Progenitor cell of endocrine pancreas (in vitro differentiated cells): ENCODE data around the gene FOS. TPM values are rescaled to one million over a fixed set of nuclear protein-coding genes. Genes with fewer than 3 reads are reported as not detected.

Source experiments
- DNase-seq: peaks from one replicate; pipeline ENCODE4 v3.0.0; 2021; ENCODE audit warnings: low spot score; ENCODE audit not compliant: unreplicated experiment
- H3K27ac Mint-ChIP-seq: 2 replicates; pipeline ENCODE4 v1.8.0; 2021; ENCODE audit warnings: mild to moderate bottlenecking, moderate library complexity, mixed read lengths
- H3K27me3 Mint-ChIP-seq: 2 replicates; pipeline ENCODE4 v1.8.0; 2021; ENCODE audit warnings: mixed read lengths
- H3K36me3 Mint-ChIP-seq: 2 replicates; pipeline ENCODE4 v1.8.0; 2022; ENCODE audit warnings: mixed read lengths; ENCODE audit not compliant: insufficient read depth
- H3K4me1 Mint-ChIP-seq: 2 replicates; pipeline ENCODE4 v1.8.0; 2021; ENCODE audit warnings: low read depth, mixed read lengths
- H3K4me3 Mint-ChIP-seq: 2 replicates; pipeline ENCODE4 v1.8.0; 2021; ENCODE audit warnings: low read depth, mild to moderate bottlenecking, moderate library complexity, mixed read lengths
- H3K9me3 Mint-ChIP-seq: 2 replicates; pipeline ENCODE4 v1.8.0; 2021; ENCODE audit warnings: low read depth, mixed read lengths
- total RNA-seq: library from RNA; stranded (reverse); gene quantifications from 2 replicates; pipeline ENCODE4 v1.2.1, GENCODE V29; 2021
- TF ChIP-seq, protein P1 (sequence below): fragments of 200-600 bp; sonication (generic); IDR thresholded peaks from one replicate; pipeline ENCODE4 v1.5.0; 2021; ENCODE audit warnings: antibody characterized with exemption, mild to moderate bottlenecking; ENCODE audit not compliant: unreplicated experiment

The FOS gene
- total RNA-seq, 1 donor from 2014 or later: 88.8 TPM

DNA sequence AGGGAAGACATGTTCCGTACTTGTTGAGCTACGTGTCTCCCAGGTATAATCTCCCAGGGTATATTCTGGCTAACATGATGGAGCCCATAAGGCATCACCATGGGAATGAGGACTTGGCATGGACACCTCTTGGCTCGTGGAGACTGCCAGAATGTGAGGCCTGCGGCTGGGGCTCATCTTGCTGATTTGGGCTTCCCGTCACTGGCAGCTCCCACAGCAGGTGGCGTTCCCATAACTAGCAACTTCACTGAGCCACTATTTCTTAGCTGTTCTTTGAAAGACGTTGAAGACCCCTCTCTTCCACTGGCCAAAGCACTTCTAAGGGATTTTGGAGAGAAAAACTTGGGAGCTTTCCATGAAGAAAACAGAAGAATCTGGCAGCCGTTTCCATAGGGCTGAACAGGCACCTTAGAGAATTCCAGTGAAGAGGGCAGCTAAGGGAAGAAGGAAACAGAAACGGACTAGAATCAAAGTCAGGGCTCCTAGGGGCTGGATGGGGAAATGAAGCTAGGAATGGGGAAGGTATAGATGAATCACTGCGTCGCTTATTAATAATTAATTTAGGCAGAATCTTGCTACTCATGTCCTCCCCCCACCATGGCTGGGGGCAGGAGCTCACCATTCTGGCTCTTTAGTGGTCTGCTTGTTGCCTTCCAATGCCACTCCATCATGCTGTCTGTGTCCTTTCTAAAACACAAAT is 39.7 kb upstream of the FOS start:
- Mint-ChIP-seq H3K36me3 (no peaks in the 10 kb centered on the region), H3K27me3 (no peaks in the 10 kb centered on the region), H3K4me3 (no peak overlapping the region), H3K9me3 (no peaks in the 10 kb centered on the region), H3K27ac (no peak overlapping the region), H3K4me1 (peaks cover 13% of the 10 kb centered on the region)
- DNase-seq: no peak
- TF ChIP-seq, protein P1, sequence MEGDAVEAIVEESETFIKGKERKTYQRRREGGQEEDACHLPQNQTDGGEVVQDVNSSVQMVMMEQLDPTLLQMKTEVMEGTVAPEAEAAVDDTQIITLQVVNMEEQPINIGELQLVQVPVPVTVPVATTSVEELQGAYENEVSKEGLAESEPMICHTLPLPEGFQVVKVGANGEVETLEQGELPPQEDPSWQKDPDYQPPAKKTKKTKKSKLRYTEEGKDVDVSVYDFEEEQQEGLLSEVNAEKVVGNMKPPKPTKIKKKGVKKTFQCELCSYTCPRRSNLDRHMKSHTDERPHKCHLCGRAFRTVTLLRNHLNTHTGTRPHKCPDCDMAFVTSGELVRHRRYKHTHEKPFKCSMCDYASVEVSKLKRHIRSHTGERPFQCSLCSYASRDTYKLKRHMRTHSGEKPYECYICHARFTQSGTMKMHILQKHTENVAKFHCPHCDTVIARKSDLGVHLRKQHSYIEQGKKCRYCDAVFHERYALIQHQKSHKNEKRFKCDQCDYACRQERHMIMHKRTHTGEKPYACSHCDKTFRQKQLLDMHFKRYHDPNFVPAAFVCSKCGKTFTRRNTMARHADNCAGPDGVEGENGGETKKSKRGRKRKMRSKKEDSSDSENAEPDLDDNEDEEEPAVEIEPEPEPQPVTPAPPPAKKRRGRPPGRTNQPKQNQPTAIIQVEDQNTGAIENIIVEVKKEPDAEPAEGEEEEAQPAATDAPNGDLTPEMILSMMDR: no peak

DNA sequence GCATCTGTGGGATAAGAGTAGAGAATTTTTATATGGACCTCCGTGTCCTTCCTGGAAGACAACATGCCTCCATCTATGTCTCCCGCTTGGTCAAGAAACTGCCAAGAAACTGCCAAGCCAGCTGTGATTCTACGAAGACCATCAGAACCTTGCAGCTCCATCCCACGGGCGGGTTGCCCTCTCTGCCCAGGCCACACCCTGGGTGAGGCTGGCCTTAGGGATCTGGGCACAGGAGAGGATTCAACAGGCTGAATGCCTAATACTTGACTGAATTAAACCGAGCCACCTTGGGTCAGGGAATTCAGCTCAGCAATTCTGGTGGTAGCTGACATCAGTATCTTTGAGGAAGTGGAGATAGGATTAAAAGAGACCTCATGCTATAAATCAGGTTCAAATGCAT is 37.8 kb upstream of the FOS start:
- Mint-ChIP-seq H3K4me3 (no peak overlapping the region), H3K9me3 (no peaks in the 10 kb centered on the region), H3K27me3 (no peaks in the 10 kb centered on the region), H3K4me1 (peaks cover 11% of the 10 kb centered on the region), H3K27ac (no peak overlapping the region), H3K36me3 (no peaks in the 10 kb centered on the region)
- DNase-seq: no peak
- TF ChIP-seq, protein P1: no peak

DNA sequence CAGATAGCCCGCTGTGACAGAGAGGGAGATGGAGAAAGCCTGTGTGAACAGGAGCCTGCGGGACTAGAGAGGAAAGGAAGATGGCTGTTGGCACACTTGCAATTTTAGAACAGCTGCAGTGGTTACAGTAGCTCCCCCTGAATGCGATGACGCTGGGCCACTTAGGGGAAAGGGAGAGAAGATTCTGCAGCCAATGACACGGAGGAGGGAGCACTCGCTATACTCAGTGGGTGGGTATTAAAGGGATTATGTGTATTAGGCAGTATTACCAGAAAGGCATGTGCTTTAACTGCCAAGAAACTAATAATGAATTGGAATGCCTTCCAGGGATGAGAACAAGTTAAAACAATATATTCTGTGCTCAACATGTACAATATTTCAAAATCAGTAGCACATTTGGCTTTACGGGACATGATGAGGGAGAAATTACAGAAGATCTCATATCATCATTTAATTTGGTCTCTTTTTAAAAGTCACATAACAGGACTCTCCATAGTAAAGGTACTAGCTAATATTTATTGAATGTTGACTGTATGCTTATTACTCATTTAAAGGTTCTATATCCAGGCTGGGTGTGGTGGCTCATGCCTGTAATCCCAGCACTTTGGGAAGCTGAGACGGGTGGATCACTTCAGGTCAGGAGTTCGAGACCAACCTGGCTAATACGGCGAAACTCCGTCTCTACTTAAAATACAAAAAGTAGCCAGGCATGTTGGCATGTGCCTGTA is 35.9 kb upstream of the FOS start:
- no peaks in the 10 kb centered on the region for H3K9me3 Mint-ChIP-seq
- H3K4me1 Mint-ChIP-seq: peaks cover 2% of the 10 kb centered on the region
- no peaks in the 10 kb centered on the region for H3K36me3 Mint-ChIP-seq
- H3K27ac Mint-ChIP-seq: no peak overlapping the region
- TF ChIP-seq, protein P1: no peak
- H3K4me3 Mint-ChIP-seq: no peak overlapping the region
- DNase-seq: no peak
- H3K27me3 Mint-ChIP-seq: no peaks in the 10 kb centered on the region

DNA sequence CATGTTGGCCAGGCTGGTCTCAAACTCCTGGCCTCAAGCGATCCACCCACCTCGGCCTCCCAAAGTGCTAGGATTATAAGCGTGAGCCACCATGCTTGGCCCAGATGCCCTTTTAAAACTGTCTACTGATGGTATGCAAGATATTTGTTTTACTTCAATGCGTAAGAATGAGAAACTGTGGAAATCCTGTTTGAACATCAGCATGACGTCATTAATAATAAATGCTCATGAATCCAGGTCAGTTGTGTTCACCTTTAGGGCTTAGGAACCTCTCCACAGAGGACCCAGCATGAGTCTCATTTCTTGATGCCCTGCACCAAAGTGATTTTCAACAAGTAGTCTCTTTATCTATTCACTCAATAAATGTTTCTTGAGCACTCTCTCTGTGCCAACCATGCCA is 34.5 kb upstream of the FOS start:
- Mint-ChIP-seq H3K27me3 (no peaks in the 10 kb centered on the region), H3K36me3 (no peaks in the 10 kb centered on the region), H3K4me3 (no peak overlapping the region), H3K27ac (no peak overlapping the region), H3K4me1 (peaks cover 2% of the 10 kb centered on the region), H3K9me3 (no peaks in the 10 kb centered on the region)
- DNase-seq: no peak
- TF ChIP-seq, protein P1: no peak

DNA sequence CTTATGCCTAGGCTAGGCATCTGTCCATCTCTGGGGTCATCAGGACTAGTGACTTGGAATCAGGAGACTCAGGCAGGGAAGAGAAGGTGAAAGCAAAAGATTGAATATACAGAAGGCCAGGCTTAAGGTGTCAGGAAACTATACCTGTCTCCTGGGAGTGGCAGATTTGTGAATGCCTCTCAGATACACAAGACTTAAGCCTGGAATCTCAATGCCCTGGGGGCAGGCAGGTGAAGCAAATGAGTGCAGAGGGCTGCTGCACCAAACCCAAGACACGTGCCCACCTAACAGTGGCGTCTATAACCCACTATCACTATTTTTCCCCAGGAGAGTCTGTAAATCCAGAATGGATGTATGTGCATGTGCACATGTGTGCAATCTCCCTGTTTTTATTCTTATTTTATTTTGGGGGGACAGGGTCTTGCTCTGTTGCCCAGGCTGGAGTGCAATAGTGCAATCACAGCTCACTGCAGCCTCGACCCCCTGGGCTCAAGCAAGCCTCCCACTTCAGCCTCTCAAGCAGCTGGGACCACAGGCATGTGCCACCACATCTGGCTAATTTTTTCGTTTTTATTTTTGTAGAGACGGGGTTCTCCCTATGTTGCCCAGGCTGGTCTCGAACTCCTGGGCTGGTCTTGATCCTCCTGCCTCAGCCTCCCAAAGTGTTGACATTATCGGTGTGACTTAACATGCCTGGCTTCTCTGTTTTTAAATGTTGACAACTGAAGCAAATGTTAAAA is 31.9 kb upstream of the FOS start:
- Mint-ChIP-seq H3K27ac (no peak overlapping the region), H3K4me3 (no peak overlapping the region), H3K9me3 (no peaks in the 10 kb centered on the region), H3K4me1 (peaks cover 10% of the 10 kb centered on the region), H3K36me3 (no peaks in the 10 kb centered on the region), H3K27me3 (no peaks in the 10 kb centered on the region)
- TF ChIP-seq, protein P1: no peak
- no peak for DNase-seq
